Measurements from ENCODE around the gene LRRN4CL. TPM values are rescaled to one million over a fixed set of nuclear protein-coding genes. Genes with fewer than 3 reads are reported as not detected.

The LRRN4CL gene
- total RNA-seq, 1 donor = 39.0 TPM

GRCh38 chr11:62667460-62667859, 21.9 kb downstream of the LRRN4CL start:
- no peak for DNase-seq (ENCODE audit: low read depth)
- no peak for TF ChIP-seq CTCF (IDR thresholded peaks at IDR 0.05; ENCODE audit: insufficient read depth, low read length)
- H3K4me3 ChIP-seq (ENCODE audit: low read depth, low read length) = peak overlapping the region; percentile 97

GRCh38 chr11:62666259-62666926, 22.9 kb downstream of the LRRN4CL start:
- no peak for DNase-seq (ENCODE audit: low read depth)
- TF ChIP-seq CTCF (IDR thresholded peaks at IDR 0.05; ENCODE audit: insufficient read depth, low read length) = no peak
- H3K4me3 ChIP-seq (ENCODE audit: low read depth, low read length) = peak overlapping the region; percentile 97

- DNase-seq (ENCODE audit: low read depth) = peak; percentile 74
- TF ChIP-seq CTCF (IDR thresholded peaks at IDR 0.05; ENCODE audit: insufficient read depth, low read length) = no peak
- H3K4me3 ChIP-seq (ENCODE audit: low read depth, low read length) = peak overlapping the region; percentile 97
Measured at GRCh38 chr11:62665599-62666258, 23.6 kb downstream of the LRRN4CL start.

GRCh38 chr11:62665075-62665598, 24.2 kb downstream of the LRRN4CL start, which contains the start of the genes C11orf98 and CSKMT:
Gene C11orf98 (minus strand): TSS chr11:62665210. CDS start chr11:62665169, 41 bp downstream.
Gene CSKMT (plus strand): TSS chr11:62665312. CDS start chr11:62665880, 568 bp downstream.
- TF ChIP-seq CTCF (IDR thresholded peaks at IDR 0.05; ENCODE audit: insufficient read depth, low read length) = no peak

GRCh38 chr11:62664405-62665074, 24.8 kb downstream of the LRRN4CL start:
- DNase-seq (ENCODE audit: low read depth) = peak; percentile 49
- TF ChIP-seq CTCF (IDR thresholded peaks at IDR 0.05; ENCODE audit: insufficient read depth, low read length) = no peak
- H3K4me3 ChIP-seq (ENCODE audit: low read depth, low read length) = peak overlapping the region; percentile 97

More at GRCh38 chr11:62665075-62665598, 24.2 kb downstream of the LRRN4CL start, which contains the start of the genes C11orf98 and CSKMT:
- H3K4me3 ChIP-seq (ENCODE audit: low read depth, low read length) = peak within 1 kb of the TSS; percentile 97
- DNase-seq (ENCODE audit: low read depth) = peak; percentile 94

GRCh38 chr11:62656796-62657429, 32.4 kb downstream of the LRRN4CL start:
- TF ChIP-seq CTCF (IDR thresholded peaks at IDR 0.05; ENCODE audit: insufficient read depth, low read length) = no peak
- no peak for DNase-seq (ENCODE audit: low read depth)
- no peak overlapping the region for H3K4me3 ChIP-seq (ENCODE audit: low read depth, low read length)

All from fibroblast of the aortic adventitia (primary cell).